NT2/D1 (cell line): ENCODE measurements around the gene COL6A2.
"Not testable (repeated sequence)": the region's sequence is repeated elsewhere in the genome, so short reads cannot be mapped to it uniquely, and the experiment has no call there.

ENCODE experiments used
- DNase-seq: peaks from one replicate; pipeline ENCODE4 v3.0.0-alpha.2; 2011; ENCODE audit warnings: low read depth, low spot score
- H3K27me3 ChIP-seq: 2 replicates; pipeline ENCODE4 v1.6.0; 2011; ENCODE audit warnings: mild to moderate bottlenecking; ENCODE audit not compliant: insufficient read length, insufficient read depth
- H3K36me3 ChIP-seq: 2 replicates; pipeline ENCODE4 v1.6.1; 2011; ENCODE audit warnings: mild to moderate bottlenecking, low read length, mixed read lengths; ENCODE audit not compliant: insufficient read depth, insufficient read length
- H3K4me1 ChIP-seq: 2 replicates; pipeline ENCODE4 v1.5.1; 2011; ENCODE audit not compliant: insufficient read depth, insufficient read length
- H3K4me3 ChIP-seq: 2 replicates; pipeline ENCODE4 v1.5.1; 2011; ENCODE audit warnings: low read depth; ENCODE audit not compliant: insufficient read length
- H3K9ac ChIP-seq: 2 replicates; pipeline ENCODE4 v1.6.0; 2011; ENCODE audit warnings: low read depth; ENCODE audit not compliant: insufficient read length
- H3K9me3 ChIP-seq: 2 replicates; pipeline ENCODE4 v1.5.1; 2011; ENCODE audit warnings: mild to moderate bottlenecking, low read length; ENCODE audit not compliant: insufficient read depth
- SUZ12 ChIP-seq: IDR thresholded peaks from 2 replicates; pipeline ENCODE4 v1.6.1; 2011; ENCODE audit not compliant: insufficient read length, insufficient read depth; ENCODE audit errors: extremely low read depth
- YY1 ChIP-seq: IDR thresholded peaks from 2 replicates; pipeline ENCODE4 v1.6.1; 2011; ENCODE audit not compliant: insufficient read length, insufficient read depth
- ZNF274 ChIP-seq: IDR thresholded peaks from 2 replicates; pipeline ENCODE4 v1.6.1; 2011; ENCODE audit warnings: mild to moderate bottlenecking, low read depth, low read length

COL6A2 gene

DNA sequence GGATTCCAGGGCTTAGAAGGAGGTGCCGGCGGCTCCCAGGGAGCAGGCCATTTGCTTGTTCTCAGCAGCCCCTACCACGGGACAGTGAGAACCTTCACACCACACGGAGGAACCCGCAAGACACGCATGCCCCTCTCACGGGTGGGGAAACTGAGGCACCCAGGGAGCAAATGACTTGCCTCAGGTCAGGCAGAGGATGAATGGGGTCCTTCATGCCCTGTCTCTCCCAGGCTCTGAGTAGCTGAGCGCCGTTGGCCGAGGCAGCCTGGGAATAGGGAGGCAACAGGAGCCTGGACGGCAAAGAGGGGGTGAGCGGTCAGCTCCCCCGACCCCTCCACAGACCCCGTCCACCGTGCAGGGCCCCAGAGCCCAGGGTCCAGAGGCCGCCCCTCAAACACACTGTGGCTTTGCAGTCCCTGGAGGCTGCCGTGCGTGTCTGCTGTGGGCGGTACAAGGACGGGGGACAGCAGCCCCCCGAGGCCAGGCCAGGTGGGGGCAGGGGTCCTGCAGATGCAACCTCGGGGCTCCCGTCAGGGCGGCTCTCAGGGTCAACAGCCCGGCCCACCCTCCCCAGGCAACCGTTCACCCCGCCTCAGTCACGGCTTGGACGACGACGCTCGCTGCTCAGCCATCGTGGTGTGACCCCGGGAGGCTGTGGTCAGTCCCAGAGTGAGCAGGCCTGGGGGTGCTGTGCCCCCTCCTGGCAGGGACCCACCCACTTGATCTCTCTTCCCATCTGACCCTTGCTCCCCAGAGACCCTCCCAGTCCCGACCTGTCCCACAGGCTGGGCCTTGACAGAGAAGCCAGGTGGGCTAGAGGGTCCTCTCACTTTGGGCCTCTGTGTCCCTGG, 15.8 kb upstream of the COL6A2 start:
- Histone ChIP-seq H3K4me1 (peaks cover 17% of the 10 kb centered on the region), H3K4me3 (no peak overlapping the region), H3K36me3 (no peaks in the 10 kb centered on the region), H3K9ac (no peak overlapping the region), H3K27me3 (peaks cover 4% of the 10 kb centered on the region), H3K9me3 (peaks cover 11% of the 10 kb centered on the region)
- DNase-seq = no peak
- TF ChIP-seq ZNF274 (no peak), SUZ12 (no peak), YY1 (no peak)

DNA sequence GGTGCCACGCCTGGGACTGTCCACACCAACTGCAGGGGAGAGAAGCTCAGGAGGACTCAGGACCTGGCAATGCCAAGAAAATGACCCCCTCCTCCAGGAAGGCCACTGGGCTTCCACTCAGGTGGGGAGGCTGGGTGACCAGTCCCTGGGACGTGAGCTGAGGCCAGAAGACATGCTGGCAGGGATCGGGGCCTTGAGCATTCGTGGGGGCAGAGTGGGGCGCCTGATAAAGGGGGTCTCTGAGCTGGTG, 15.3 kb upstream of the COL6A2 start:
- no peak overlapping the region for H3K9ac ChIP-seq
- peaks cover 4% of the 10 kb centered on the region for H3K27me3 ChIP-seq
- H3K4me1 ChIP-seq = peaks cover 17% of the 10 kb centered on the region
- TF ChIP-seq YY1 (no peak), ZNF274 (no peak), SUZ12 (no peak)
- no peak for DNase-seq
- no peak overlapping the region for H3K4me3 ChIP-seq
- peaks cover 17% of the 10 kb centered on the region for H3K9me3 ChIP-seq
- no peaks in the 10 kb centered on the region for H3K36me3 ChIP-seq

DNA sequence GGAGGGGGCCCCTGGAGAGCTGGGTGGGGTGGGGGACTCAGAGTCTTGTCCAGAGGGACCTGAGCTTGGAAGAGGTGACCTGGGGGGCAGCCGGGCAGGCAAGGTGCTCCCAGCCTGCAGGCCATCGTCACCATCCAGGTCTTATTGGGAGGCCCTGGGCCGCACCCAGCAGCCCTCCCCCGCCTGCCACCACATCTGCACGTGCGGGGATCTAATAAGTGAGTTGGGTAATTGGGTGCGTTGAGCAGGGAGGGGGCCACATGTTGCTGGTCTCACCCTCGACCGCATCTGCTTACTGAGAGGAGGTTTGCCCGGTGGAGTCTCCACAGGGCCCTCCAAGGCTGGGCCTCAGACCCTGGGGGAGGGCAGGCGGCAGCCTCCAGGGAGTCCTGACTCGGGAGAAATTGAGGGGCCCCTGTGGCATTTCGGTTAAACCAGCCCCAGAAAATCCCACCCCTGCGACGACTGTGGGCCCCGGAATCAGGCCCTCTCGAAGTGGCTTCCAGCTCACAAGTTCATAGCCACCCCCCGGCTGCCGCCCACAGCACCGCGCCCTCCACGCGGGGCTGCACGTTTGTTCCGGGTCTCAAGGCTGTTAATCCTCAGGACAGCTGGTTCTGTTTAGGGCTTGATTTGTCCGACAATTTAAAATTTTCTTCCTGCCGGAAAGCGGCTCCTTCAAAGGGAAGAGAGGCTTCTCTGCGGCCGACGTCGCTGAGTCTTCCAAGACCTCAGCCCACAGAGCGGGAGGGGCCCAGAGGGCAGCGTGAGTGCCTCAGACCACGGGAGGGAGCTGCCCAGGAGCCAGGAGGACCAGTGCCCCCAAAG, 14.7 kb upstream of the COL6A2 start:
- H3K27me3 ChIP-seq = peaks cover 2% of the 10 kb centered on the region
- no peak overlapping the region for H3K4me3 ChIP-seq
- peak overlapping the region; percentile 33 for H3K9ac ChIP-seq
- no peaks in the 10 kb centered on the region for H3K36me3 ChIP-seq
- no peak for TF ChIP-seq YY1
- TF ChIP-seq SUZ12 = no peak
- no peak for TF ChIP-seq ZNF274
- DNase-seq = no peak
- peaks cover 17% of the 10 kb centered on the region for H3K4me1 ChIP-seq
- H3K9me3 ChIP-seq = peaks cover 22% of the 10 kb centered on the region

DNA sequence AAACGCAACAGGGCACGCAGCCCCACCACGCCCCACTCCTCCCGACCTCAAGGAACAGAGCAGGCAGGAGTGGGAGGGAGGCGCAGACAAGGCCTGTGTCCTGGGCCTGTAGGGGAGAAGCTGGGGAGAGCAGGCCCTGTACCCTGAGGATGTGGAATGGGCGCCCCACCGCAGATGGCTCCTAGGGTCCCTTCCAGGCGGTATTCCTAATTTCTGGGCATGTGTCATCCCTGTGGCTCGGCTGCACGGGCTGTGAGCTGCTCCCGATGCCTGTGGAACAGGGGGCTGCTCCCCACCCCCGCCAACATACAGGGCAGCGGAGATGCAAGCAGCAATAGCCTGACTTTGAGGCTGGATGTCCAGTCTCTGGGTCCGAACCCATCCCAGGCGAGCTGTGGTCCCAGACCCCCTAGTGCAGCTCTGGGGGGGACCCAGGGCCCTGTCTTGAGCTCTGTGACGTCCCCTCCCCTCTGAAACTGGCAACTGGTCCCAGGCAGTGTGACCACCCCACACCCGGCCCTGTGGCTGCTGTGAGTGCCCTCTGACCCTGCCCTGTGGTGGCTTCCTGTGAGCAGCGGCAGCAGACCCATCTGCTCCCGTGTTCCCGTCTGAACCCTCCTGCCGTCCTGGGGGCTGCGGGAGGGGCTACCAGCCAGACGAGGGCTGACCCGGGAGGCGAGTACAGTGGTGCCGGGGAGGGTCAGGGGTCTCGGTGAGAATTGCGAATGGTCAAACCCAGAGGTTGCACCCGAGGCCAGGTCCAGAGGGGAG, 13.9 kb upstream of the COL6A2 start:
- TF ChIP-seq SUZ12 (no peak), ZNF274 (no peak), YY1 (no peak)
- peak overlapping the region; percentile 33 for H3K9ac ChIP-seq

DNA sequence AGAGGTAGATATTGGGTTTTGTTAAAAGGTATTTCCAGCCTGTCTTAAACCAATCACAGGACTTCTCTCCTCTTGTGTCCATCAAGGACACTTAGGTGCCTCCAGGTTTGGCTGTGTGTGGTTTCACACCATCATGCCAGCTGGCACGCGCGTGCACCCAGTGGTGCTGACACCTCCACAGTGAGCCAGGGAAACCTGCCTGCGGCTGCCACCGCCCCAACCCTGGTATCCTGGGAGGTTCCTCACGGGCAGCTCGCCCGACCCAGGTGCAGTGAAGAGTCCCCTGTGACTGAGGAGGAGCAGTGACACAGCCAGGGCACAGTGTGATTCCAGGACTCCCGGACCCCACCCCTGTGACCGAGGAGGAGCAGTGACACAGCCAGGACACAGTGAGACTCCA, 13.2 kb upstream of the COL6A2 start:
- H3K4me3 ChIP-seq = no peak overlapping the region
- H3K9me3 ChIP-seq = peaks cover 24% of the 10 kb centered on the region
- no peaks in the 10 kb centered on the region for H3K36me3 ChIP-seq
- peaks cover 17% of the 10 kb centered on the region for H3K4me1 ChIP-seq
- H3K27me3 ChIP-seq = peaks cover 2% of the 10 kb centered on the region
- DNase-seq = no peak
- H3K9ac ChIP-seq = no peak overlapping the region
- TF ChIP-seq SUZ12 = no peak
- no peak for TF ChIP-seq ZNF274
- TF ChIP-seq YY1 = no peak

More for the DNA sequence above, 13.9 kb upstream of the COL6A2 start:
- H3K36me3 ChIP-seq = no peaks in the 10 kb centered on the region
- H3K27me3 ChIP-seq = peaks cover 2% of the 10 kb centered on the region
- peaks cover 22% of the 10 kb centered on the region for H3K9me3 ChIP-seq
- DNase-seq = no peak
- H3K4me1 ChIP-seq = peaks cover 17% of the 10 kb centered on the region
- H3K4me3 ChIP-seq = no peak overlapping the region

DNA sequence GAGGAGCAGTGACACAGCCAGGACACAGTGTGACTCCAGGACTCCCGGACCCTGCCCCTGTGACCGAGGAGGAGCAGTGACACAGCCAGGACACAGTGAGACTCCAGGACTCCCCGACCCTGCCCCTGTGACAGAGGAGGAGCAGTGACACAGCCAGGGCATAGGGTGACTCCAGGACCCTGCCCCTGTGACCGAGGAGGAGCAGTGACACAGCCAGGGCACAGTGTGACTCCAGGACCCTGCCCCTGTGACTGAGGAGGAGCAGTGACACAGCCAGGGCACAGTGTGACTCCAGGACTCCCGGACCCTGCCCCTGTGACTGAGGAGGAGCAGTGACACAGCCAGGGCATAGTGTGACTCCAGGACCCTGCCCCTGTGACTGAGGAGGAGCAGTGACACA, 12.7 kb upstream of the COL6A2 start:
- peaks cover 16% of the 10 kb centered on the region for H3K4me1 ChIP-seq
- not testable (repeated sequence) for H3K27me3 ChIP-seq, H3K36me3 ChIP-seq, DNase-seq, H3K4me3 ChIP-seq, H3K9ac ChIP-seq
- peaks cover 30% of the 10 kb centered on the region for H3K9me3 ChIP-seq

DNA sequence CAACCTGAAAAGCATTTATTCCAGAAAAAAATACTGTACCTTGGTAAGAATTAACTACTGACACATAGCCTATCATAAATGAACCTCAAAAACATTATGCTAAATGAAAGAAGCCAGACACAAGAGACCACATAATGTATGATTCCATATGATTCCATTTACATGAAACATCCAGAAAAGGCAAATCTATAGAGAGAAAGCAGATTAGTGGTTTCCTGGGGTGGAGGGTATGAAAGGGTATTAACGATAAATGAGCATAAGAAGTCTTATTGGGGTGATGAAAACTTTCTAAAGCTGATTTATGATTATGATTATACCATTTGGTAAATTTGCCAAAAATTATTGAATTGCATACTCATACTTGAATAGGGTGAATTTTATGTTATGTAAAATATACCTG, 10.3 kb upstream of the COL6A2 start:
- Histone ChIP-seq H3K27me3 (peaks cover 2% of the 10 kb centered on the region), H3K36me3 (no peaks in the 10 kb centered on the region), H3K9ac (no peak overlapping the region), H3K9me3 (peaks cover 51% of the 10 kb centered on the region), H3K4me3 (no peak overlapping the region), H3K4me1 (peaks cover 12% of the 10 kb centered on the region)
- no peak for DNase-seq
- no peak for TF ChIP-seq ZNF274
